ENCODE measurements around the gene XXYLT1.

DNA sequence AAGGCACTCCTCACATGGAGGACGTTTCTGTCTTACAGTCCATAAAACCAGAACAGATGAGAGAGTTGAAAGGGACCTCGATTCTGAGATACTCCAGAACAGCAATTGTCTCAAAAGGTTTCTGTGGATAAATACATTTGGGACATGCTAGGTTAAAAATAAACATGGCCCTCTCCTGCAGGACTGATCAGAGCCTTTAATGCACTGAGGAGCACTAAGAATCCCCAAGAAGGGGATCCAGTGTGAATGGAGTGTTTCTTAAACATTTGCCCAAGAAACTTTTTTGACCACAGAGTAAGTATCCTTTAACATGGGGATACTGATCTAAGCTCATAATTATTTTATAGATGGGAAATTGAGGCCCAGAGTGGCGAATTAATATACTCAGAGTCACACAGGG is 223.4 kb downstream of the XXYLT1 start:
- TF ChIP-seq, protein P1, sequence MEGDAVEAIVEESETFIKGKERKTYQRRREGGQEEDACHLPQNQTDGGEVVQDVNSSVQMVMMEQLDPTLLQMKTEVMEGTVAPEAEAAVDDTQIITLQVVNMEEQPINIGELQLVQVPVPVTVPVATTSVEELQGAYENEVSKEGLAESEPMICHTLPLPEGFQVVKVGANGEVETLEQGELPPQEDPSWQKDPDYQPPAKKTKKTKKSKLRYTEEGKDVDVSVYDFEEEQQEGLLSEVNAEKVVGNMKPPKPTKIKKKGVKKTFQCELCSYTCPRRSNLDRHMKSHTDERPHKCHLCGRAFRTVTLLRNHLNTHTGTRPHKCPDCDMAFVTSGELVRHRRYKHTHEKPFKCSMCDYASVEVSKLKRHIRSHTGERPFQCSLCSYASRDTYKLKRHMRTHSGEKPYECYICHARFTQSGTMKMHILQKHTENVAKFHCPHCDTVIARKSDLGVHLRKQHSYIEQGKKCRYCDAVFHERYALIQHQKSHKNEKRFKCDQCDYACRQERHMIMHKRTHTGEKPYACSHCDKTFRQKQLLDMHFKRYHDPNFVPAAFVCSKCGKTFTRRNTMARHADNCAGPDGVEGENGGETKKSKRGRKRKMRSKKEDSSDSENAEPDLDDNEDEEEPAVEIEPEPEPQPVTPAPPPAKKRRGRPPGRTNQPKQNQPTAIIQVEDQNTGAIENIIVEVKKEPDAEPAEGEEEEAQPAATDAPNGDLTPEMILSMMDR (conservative IDR thresholded peaks at IDR 0.05; ENCODE audit: low read length), result no peak
- no peak for TF ChIP-seq EZH2phosphoT487 (IDR thresholded peaks at IDR 0.05; ENCODE audit: borderline replicate concordance, low read depth, low read length)

Measured in OCI-LY7 (cell line).